ENCODE results near the gene ACOXL.

DNA sequence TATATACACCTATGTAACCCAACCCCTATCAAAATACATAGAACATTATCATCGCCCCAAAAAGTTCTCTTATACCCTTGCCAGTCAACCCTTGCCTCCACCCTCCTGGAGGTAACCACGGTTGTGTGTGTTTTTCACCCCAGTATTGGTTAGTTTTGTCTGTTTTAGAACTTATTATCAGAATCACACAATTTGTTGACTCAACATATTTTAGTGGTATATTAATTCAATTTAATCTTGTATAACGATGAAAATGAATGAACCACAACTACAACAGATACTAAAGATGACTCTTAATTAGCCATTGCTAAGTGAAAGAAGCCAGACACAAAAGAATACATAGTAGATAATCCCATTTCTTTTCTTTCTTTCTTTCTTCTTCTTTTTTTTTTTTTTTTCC lies 19.3 kb downstream of the ACOXL start:
- TF ChIP-seq, protein P1, sequence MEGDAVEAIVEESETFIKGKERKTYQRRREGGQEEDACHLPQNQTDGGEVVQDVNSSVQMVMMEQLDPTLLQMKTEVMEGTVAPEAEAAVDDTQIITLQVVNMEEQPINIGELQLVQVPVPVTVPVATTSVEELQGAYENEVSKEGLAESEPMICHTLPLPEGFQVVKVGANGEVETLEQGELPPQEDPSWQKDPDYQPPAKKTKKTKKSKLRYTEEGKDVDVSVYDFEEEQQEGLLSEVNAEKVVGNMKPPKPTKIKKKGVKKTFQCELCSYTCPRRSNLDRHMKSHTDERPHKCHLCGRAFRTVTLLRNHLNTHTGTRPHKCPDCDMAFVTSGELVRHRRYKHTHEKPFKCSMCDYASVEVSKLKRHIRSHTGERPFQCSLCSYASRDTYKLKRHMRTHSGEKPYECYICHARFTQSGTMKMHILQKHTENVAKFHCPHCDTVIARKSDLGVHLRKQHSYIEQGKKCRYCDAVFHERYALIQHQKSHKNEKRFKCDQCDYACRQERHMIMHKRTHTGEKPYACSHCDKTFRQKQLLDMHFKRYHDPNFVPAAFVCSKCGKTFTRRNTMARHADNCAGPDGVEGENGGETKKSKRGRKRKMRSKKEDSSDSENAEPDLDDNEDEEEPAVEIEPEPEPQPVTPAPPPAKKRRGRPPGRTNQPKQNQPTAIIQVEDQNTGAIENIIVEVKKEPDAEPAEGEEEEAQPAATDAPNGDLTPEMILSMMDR (IDR thresholded peaks at IDR 0.05), result no peak
- TF ChIP-seq POLR2A (IDR thresholded peaks at IDR 0.05) (no peak), POLR2AphosphoS5 (IDR thresholded peaks at IDR 0.05) (no peak), EP300 (IDR thresholded peaks at IDR 0.05; ENCODE audit: low read depth) (no peak)

Data from transverse colon (tissue), 4 donors.